Progenitor cell of endocrine pancreas (in vitro differentiated cells): ENCODE data around the gene CTBP2. TPM values are rescaled to one million over a fixed set of nuclear protein-coding genes. Genes with fewer than 3 reads are reported as not detected.

Experiments used
- DNase-seq: peaks from one replicate; pipeline ENCODE4 v3.0.0; 2021; ENCODE audit warnings: low spot score; ENCODE audit not compliant: unreplicated experiment
- H3K27ac Mint-ChIP-seq: 2 replicates; pipeline ENCODE4 v1.8.0; 2021; ENCODE audit warnings: mild to moderate bottlenecking, moderate library complexity, mixed read lengths
- H3K27me3 Mint-ChIP-seq: 2 replicates; pipeline ENCODE4 v1.8.0; 2021; ENCODE audit warnings: mixed read lengths
- H3K36me3 Mint-ChIP-seq: 2 replicates; pipeline ENCODE4 v1.8.0; 2022; ENCODE audit warnings: mixed read lengths; ENCODE audit not compliant: insufficient read depth
- H3K4me1 Mint-ChIP-seq: 2 replicates; pipeline ENCODE4 v1.8.0; 2021; ENCODE audit warnings: low read depth, mixed read lengths
- H3K4me3 Mint-ChIP-seq: 2 replicates; pipeline ENCODE4 v1.8.0; 2021; ENCODE audit warnings: low read depth, mild to moderate bottlenecking, moderate library complexity, mixed read lengths
- H3K9me3 Mint-ChIP-seq: 2 replicates; pipeline ENCODE4 v1.8.0; 2021; ENCODE audit warnings: low read depth, mixed read lengths
- CTCF ChIP-seq: fragments of 200-600 bp; sonication (generic); IDR thresholded peaks from one replicate; pipeline ENCODE4 v1.5.0; 2021; ENCODE audit warnings: antibody characterized with exemption, mild to moderate bottlenecking; ENCODE audit not compliant: unreplicated experiment
- total RNA-seq: library from RNA; stranded (reverse); gene quantifications from 2 replicates; pipeline ENCODE4 v1.2.1, GENCODE V29; 2021

CTBP2 gene
- total RNA-seq, 1 donor from 2014 or later: 182 TPM

- Mint-ChIP-seq H3K9me3 (no peaks in the 10 kb centered on the region), H3K27me3 (no peaks in the 10 kb centered on the region), H3K27ac (no peak overlapping the region), H3K4me1 (peaks cover 2% of the 10 kb centered on the region), H3K4me3 (no peak overlapping the region), H3K36me3 (peaks cover 5% of the 10 kb centered on the region)
- DNase-seq: no peak
- TF ChIP-seq CTCF: no peak
Observed at GRCh38 chr10:125001313-125002046, 158.9 kb downstream of the CTBP2 start.

GRCh38 chr10:125000366-125001312 is 159.7 kb downstream of the CTBP2 start:
- no peaks in the 10 kb centered on the region for H3K27me3 Mint-ChIP-seq
- no peak for DNase-seq
- peak overlapping the region; percentile 69 for H3K27ac Mint-ChIP-seq
- no peak overlapping the region for H3K4me3 Mint-ChIP-seq
- H3K4me1 Mint-ChIP-seq: no peaks in the 10 kb centered on the region
- no peaks in the 10 kb centered on the region for H3K9me3 Mint-ChIP-seq
- H3K36me3 Mint-ChIP-seq: peaks cover 5% of the 10 kb centered on the region
- no peak for TF ChIP-seq CTCF

GRCh38 chr10:124999433-125000365 is 160.7 kb downstream of the CTBP2 start:
- Mint-ChIP-seq H3K9me3 (no peaks in the 10 kb centered on the region), H3K27ac (no peak overlapping the region), H3K4me3 (no peak overlapping the region), H3K4me1 (no peaks in the 10 kb centered on the region), H3K27me3 (no peaks in the 10 kb centered on the region), H3K36me3 (peaks cover 5% of the 10 kb centered on the region)
- no peak for TF ChIP-seq CTCF
- no peak for DNase-seq

GRCh38 chr10:124998624-124999291 is 161.6 kb downstream of the CTBP2 start:
- H3K27ac Mint-ChIP-seq: no peak overlapping the region
- no peaks in the 10 kb centered on the region for H3K9me3 Mint-ChIP-seq
- no peak for DNase-seq
- H3K4me1 Mint-ChIP-seq: no peaks in the 10 kb centered on the region
- no peak for TF ChIP-seq CTCF
- H3K4me3 Mint-ChIP-seq: no peak overlapping the region
- no peaks in the 10 kb centered on the region for H3K27me3 Mint-ChIP-seq
- H3K36me3 Mint-ChIP-seq: peaks cover 9% of the 10 kb centered on the region
